ENCODE data around the gene OVOL1. TPM values are rescaled to one million over a fixed set of nuclear protein-coding genes. Genes with fewer than 3 reads are reported as not detected.

Gene OVOL1
- total RNA-seq, 4 donors from 2014 or later = 0.62 TPM; not detected in 3

- Histone ChIP-seq H3K27ac (no peak overlapping the region), H3K4me3 (no peak overlapping the region), H3K27me3 (no peaks in the 10 kb centered on the region), H3K4me1 (peaks cover 0 to 32% (median 0%) of the 10 kb centered on the region in 3 donors), H3K9me3 (no peaks in the 10 kb centered on the region), H3K36me3 (peaks cover 0 to 10% of the 10 kb centered on the region in 2 donors)
- WGBS, 2 donors (ENCODE audit: low coverage in 1 of 2) = 81 to 86% methylated on average over 11 to 15 of the region's 16 CpGs
- no peak for TF ChIP-seq CTCF (IDR thresholded peaks at IDR 0.05)
- ATAC-seq = no peak
Observed at GRCh38 chr11:65814986-65815565, 28.2 kb downstream of the OVOL1 start.

- no peaks in the 10 kb centered on the region for H3K27me3 ChIP-seq
- peak overlapping the region in 1 of 2 donors; percentile 78 for H3K4me3 ChIP-seq
- peaks cover 0 to 10% of the 10 kb centered on the region in 2 donors for H3K36me3 ChIP-seq
- 100% methylated on average over 2 of the region's 3 CpGs; no CpG with 5 or more reads in 1 of the 2 donors for WGBS, 2 donors (ENCODE audit: low coverage in 1 of 2)
- TF ChIP-seq POLR2AphosphoS5 (IDR thresholded peaks at IDR 0.05) (no peak), POLR2A (IDR thresholded peaks at IDR 0.05) (no peak), EP300 (IDR thresholded peaks at IDR 0.05) (no peak), CTCF (IDR thresholded peaks at IDR 0.05) (no peak)
- ATAC-seq = no peak
- no peaks in the 10 kb centered on the region for H3K9me3 ChIP-seq
- no peak overlapping the region for H3K27ac ChIP-seq
- H3K4me1 ChIP-seq = peaks cover 0 to 32% (median 0%) of the 10 kb centered on the region in 3 donors
Observed at GRCh38 chr11:65816696-65817095, 29.8 kb downstream of the OVOL1 start.

GRCh38 chr11:65817312-65817834 lies 30.5 kb downstream of the OVOL1 start:
- peaks cover 0 to 32% (median 0%) of the 10 kb centered on the region in 3 donors for H3K4me1 ChIP-seq
- TF ChIP-seq CTCF (IDR thresholded peaks at IDR 0.05) (no peak), EP300 (IDR thresholded peaks at IDR 0.05) (no peak), POLR2AphosphoS5 (IDR thresholded peaks at IDR 0.05) (no peak), POLR2A (IDR thresholded peaks at IDR 0.05) (no peak)
- 33 to 37% methylated on average over 2 to 3 of the region's 5 CpGs for WGBS, 2 donors (ENCODE audit: low coverage in 1 of 2)
- peaks cover 0 to 10% of the 10 kb centered on the region in 2 donors for H3K36me3 ChIP-seq
- H3K27ac ChIP-seq = peak overlapping the region; percentile 16 to 86 (median 82)
- ATAC-seq = no peak
- no peaks in the 10 kb centered on the region for H3K27me3 ChIP-seq
- no peaks in the 10 kb centered on the region for H3K9me3 ChIP-seq
- H3K4me3 ChIP-seq = peak overlapping the region; percentile 68 to 78

GRCh38 chr11:65817835-65818680 lies 31.2 kb downstream of the OVOL1 start:
- peak; percentile 97 for ATAC-seq

More at GRCh38 chr11:65817835-65818680, 31.2 kb downstream of the OVOL1 start:
- Histone ChIP-seq H3K27me3 (no peaks in the 10 kb centered on the region), H3K27ac (peak overlapping the region; percentile 16 to 86 (median 82)), H3K36me3 (peaks cover 0 to 10% of the 10 kb centered on the region in 2 donors), H3K9me3 (no peaks in the 10 kb centered on the region), H3K4me3 (peak overlapping the region; percentile 68 to 78), H3K4me1 (peaks cover 0 to 32% (median 0%) of the 10 kb centered on the region in 3 donors)
- WGBS, 2 donors (ENCODE audit: low coverage in 1 of 2) = 18 to 53% methylated on average over 5 to 23 of the region's 74 CpGs
- peak; percentile 98 to 100 (median 99) for TF ChIP-seq CTCF (IDR thresholded peaks at IDR 0.05)
- TF ChIP-seq EP300 (IDR thresholded peaks at IDR 0.05) = no peak
- TF ChIP-seq POLR2AphosphoS5 (IDR thresholded peaks at IDR 0.05) = peak; percentile 41

All from gastroesophageal sphincter (tissue), 4 donors.